Superior temporal gyrus (tissue), 1 donor: ENCODE measurements around the gene ADAMTS15.

Source experiments
- DNase-seq: peaks from one replicate; pipeline ENCODE4 v3.0.0-alpha.2; 2016; ENCODE audit errors: extremely low spot score

ADAMTS15 gene, protein sequence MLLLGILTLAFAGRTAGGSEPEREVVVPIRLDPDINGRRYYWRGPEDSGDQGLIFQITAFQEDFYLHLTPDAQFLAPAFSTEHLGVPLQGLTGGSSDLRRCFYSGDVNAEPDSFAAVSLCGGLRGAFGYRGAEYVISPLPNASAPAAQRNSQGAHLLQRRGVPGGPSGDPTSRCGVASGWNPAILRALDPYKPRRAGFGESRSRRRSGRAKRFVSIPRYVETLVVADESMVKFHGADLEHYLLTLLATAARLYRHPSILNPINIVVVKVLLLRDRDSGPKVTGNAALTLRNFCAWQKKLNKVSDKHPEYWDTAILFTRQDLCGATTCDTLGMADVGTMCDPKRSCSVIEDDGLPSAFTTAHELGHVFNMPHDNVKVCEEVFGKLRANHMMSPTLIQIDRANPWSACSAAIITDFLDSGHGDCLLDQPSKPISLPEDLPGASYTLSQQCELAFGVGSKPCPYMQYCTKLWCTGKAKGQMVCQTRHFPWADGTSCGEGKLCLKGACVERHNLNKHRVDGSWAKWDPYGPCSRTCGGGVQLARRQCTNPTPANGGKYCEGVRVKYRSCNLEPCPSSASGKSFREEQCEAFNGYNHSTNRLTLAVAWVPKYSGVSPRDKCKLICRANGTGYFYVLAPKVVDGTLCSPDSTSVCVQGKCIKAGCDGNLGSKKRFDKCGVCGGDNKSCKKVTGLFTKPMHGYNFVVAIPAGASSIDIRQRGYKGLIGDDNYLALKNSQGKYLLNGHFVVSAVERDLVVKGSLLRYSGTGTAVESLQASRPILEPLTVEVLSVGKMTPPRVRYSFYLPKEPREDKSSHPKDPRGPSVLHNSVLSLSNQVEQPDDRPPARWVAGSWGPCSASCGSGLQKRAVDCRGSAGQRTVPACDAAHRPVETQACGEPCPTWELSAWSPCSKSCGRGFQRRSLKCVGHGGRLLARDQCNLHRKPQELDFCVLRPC

GRCh38 chr11:130448416-130449309 is at the start of gene ADAMTS15:
ADAMTS15 (plus strand) TSS chr11:130448645; CDS start chr11:130448974, 329 bp downstream.
- no peak for DNase-seq

DNA sequence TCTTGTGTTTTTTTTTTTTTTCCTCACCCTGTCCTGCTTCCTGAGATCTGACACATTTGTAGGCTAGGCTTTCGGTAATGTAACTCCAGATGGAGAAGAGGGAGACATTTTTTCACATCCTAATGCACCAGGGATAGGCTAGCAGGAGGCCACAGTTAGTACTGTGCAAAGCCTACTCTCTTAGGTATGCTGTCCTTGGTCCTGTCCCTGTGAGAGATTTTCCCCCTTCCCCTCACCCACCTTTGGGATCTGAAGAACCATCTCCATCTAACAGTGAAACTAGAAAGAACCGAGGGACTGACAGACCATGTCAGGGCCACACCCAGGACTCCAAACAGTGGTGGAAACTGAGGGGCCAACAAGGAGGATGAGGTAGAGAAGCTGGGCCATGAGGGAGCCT is 49.2 kb upstream of the ADAMTS15 start:
- DNase-seq, result no peak

DNA sequence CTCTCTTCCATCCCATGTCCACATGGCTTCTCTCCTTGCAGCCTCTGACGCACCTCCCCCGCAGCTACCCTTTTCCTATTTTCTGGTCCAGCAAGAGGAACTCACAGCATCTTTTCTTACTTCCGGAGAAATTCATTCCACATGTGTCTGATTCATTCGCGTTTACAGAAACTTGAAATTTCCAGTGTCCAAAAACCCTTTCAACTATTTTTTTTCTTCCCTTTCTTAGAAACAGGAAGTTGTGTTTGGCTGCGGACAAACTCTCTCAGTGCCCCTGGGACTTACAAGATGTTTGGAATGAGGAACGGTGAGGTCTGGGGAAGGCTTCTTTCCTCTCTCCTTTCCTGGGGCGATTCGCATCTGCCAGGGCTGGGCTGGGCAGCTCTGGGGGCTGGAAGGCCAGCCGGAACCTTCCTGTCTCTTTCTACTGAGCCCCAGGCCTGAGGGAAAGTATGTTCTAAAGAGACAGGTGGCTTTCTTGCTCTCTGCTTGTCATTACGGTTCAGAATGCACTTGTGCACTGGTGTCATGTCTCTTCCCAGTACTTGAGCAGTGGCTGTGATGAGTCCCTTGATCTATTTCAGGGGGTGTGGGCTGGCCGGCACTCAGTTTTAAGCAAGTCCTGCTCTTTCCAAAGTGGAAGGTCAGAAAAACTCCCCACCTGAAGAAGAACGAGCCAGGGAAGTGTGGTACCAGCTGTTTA is 47.5 kb upstream of the ADAMTS15 start:
- no peak for DNase-seq

DNA sequence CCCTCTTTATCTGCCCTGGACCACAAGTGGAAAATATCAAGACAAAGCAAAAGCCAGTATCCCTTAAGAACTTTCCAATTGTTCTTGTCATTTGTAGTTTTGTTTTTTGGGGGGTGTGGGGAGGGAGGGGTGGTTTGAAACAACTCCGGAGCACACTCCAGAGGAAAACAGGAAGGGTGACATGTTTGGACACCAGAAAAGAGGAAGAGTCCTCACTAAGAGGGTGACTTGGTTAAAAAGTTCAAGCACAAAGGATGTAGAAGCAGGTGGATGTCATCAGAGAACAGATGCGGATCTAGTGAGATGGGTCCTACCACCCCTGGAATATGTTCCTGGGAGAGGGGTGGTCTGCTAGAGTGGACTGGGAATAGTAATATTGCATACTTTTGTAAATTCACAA is 45.9 kb upstream of the ADAMTS15 start:
- DNase-seq, result peak; percentile 12

DNA sequence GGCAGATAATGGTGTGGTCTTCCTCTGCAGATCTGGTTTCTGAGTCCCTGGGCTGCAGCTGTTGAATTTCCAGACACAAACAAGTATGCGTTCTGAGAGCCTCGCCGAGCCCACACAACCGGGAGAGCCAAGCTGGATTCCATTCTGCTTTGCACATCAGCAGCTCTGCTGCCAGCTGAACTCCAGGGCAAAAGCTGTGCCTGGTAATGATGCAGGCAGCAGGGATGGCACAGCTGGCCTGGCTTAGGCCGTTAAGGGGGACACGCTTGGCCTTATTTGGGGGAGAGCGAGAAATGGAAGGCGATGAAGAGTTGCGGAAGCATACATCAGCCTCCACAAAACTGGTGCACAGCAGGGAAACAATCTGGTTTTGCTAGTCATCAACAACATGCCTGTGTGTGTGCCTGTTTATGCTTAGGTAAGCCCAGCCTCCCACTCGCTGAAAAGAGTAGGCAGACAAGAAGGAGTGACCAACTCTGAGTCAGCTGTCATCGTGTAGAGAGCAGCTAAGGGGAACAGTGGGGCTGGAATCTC is 45.1 kb upstream of the ADAMTS15 start:
- DNase-seq, result peak; percentile 75

DNA sequence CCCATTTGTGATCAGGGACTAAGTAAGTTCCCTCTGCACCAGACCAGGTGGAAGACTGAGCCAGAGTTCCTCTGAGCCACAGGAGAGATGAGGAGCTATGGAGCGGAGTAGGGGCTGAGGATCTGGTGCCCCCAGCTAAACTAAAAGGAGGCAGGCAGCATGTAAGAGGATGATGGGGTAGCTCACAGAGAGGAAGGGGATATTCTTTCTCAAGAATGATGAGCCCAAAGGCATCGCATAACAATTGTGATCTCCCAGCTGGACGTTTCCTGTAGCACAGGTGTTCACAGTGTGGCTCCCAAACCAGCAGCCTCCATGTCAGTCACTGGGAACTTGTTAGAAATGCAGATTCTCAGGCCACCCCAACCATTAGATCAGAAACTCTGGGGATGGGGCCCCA is 44.5 kb upstream of the ADAMTS15 start:
- no peak for DNase-seq

- no peak for DNase-seq
Observed at GRCh38 chr11:130404727-130405126, 43.7 kb upstream of the ADAMTS15 start.

DNA sequence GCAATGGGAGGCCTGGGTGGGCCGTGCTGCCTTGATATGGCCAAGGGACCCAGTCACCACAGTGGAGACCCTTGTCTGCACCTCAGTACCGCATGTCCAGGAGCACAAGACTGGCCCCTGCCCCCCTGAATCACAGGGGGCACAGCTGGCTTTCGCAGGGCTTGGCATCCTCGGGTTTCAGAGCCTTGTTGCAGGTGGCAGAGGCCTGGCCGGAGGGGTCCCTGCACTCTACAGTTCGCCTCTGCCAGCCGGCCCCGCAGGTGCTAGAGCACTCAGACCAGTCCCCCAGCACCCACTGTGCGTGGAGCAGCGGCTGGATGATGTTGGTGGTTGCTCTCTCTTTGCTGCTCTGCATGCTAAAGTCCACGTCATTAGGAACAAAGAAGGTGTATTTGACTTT is 43.0 kb upstream of the ADAMTS15 start:
- no peak for DNase-seq

DNA sequence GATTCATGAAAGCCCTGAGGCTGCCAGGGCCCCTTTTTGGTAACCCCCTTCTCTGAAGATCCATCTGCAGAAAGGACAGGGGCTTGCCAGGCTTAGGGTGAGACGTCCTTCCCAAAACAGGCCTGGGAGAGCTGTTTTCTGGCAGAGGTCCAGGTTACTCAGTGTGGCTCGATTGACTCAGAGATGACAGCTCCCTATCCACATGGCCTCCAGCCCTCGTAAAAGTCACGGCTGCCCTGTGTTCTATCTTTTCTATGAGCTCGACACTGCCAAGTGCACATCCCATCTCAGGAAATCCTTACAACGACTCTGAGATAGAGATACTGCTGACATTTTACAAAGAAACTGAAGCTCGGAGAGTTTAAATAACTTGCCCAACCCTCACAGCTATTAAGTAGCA is 40.5 kb upstream of the ADAMTS15 start:
- DNase-seq, result no peak

- no peak for DNase-seq
Observed at GRCh38 chr11:130408401-130408890, 40.0 kb upstream of the ADAMTS15 start.

DNA sequence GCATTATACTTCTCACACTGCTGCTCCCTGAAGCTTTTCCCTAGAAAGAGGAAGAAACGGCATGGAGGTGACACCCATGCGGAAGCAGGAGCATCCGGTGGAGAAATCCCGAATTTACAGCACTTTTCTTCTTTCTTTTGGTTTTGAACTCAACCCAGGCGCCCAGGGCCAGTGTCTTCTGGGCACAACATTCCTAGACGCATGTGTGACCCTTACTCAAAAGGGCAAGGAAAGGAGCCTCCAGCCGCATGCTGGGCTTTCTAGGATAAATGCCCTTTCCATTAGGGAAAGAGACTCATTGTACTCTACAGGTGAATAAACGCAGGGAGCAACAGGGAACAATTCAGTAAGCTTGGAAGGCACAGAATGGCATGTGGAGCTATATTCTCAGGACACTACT is 39.5 kb upstream of the ADAMTS15 start:
- DNase-seq, result no peak

DNA sequence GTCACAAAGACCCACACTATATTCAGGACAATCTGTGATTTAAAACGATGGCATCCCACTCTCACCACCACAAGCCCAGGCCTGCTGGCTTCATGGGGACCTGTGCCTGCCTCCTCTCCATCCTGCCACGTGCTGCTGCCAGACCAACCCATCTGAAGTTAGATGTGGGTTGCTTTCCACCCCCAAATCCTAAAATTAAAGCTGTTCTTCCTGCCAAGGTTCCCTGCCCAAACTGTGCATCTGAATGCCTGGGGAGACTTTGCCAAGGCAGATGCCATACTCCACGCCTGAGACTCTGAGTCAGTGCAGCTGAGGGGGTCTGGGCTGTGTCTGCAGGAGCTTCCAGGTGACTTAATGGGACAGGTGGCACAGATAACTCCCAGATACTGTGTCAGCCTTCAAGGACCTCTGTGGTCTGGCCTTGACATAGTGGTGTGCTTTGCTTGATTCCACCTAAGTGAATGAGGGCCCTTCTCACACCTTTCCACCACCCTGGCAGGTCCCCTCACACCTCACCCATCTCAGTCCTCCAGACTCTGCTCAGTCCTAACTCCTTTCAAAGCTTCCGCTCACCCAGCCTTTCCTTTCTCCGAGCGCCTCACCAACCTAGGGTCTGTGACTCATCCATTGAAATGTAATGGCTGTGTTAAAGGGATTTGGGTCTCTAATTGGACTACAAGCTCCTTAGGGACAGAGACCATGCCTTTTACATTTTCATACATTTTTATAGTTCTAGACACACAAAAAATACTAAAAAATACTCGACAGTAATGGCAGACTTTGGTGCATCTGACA is 38.7 kb upstream of the ADAMTS15 start:
- DNase-seq, result peak; percentile 56

GRCh38 chr11:130411223-130411622 is 37.2 kb upstream of the ADAMTS15 start:
- no peak for DNase-seq

DNA sequence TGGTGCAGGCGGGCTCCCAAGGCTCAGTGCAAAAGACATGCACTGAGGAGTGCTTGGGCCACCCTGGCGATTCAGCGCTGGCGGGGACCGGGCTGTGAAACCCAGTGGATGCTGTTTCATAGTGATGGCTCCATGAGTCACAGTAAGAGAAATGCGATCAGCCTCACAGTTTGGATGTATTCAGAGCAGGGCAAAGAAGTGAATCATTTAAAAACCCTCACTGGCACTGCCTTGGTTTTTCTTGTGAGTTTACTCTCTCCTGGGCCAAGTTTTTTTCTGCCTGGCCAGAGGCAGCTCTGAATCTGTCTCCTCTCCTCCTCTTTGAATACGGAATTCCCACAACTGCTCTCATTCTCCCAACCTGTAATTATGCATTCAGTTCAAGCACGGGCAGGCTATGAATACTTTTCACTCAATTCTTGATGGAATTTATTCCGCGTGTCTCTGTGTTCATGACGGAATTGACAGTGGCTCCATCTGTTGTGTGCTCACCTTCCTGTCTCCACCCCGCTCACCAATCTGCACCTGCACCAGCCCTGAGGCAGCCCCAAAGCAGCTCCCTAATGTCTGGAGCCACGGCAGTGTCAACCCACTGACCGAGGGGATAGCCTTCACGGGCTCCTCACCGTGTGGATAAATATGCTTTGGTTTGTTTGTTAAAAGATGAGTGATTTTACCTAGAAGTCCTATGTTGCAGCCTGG is 34.9 kb upstream of the ADAMTS15 start:
- DNase-seq, result peak; percentile 55

DNA sequence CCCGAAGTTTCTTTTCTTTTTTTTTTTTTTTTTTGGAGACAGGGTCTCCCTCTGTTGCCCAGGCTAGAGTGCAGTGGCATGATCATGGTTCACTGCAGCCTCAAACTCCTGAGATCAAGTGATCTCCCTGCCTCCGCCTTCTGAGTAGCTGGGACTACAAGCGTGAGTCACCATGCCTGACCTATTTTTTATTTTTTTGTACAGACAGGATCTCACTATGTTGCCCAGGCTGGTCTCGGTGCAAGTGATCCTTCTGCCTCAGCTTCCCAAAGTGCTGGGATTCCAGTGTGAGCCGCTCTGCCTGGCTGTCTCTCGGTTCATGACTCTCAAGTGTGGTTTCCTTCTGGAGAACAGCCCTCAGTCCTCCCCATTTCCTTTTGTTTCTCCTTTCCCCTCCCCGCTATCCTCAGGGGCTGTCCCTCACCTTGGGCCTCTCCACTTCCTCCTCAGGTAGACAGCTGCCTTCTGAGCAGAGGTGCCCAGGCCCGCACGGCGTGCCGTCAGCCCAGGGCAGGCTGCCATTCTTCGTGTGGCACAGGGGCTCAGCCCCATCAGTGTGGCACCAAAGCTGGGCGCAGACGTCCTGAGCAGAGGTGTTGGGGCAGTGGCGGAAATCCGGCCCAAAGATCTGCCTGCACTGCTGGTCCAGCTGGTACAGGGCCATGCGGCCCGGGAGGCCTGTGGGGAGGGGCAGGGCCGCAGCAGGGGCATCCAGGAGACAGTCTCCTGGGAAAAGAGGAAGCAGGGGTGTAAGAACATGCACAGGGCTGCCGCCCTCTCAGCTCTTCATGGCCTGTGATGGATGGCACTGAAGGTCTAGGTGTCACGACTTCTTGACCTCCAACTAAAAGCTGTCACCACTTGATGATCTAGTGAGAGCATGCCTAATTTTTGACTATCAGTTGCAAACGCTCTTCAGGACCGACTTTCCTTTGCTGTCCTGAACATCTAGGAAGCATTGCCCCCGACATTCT is 34.1 kb upstream of the ADAMTS15 start:
- DNase-seq, result no peak

DNA sequence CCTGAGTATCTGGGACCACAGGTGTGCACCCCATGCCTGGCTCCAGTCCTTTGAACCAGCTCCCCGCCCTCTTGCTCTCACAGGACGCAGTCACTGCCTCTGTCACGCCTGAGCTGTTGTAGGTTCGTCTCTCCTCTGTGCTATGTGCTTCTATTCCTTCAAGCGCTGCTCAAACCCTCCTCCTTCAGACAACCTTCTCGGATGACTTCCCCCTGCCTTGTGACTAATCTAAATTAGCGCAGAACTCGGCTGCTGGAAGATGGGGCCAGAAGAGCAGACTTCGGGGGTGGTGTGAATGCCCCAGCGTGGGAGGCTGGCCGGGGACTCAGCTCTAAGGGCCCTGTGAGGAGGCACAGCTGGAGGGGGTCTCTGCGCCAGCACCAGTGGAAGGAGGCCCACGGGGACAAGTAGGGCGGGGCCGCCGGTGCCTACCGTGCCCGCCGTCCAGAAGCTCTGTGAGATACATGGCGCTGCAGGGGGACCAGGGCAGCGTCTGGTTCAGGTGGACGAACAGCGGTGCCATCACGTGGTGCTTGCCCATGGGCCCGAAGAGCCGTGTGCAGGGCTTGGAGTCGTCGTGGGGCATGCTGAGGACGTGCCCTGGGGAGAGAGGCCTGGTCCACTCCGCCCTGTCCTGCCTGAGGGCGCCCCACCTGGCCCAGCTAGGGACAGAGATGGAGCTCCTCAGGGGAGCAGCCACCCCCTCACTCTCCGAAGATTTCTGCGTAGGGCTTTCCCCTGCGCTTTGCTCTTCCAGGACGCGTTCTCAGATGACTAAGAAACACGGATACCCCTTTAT is 32.5 kb upstream of the ADAMTS15 start:
- no peak for DNase-seq

DNA sequence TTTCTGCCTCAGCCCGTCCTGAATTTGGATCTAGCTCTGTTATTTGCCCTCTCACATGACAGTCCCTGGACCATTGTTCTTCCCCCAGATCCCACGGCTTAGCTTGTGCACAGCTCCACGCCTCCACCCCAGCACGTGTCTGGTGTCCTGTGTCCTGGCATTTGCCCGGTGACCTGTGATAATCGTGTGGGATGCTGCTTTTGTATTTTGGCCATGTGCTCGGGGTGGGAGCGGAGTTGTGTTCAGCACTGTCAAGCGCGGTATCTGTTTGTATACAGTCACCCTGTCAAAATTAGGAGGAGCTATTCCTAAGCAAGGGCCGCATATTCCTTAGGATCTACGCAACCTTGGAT is 31.9 kb upstream of the ADAMTS15 start:
- no peak for DNase-seq
